ENCODE results near the gene MYBBP1A. TPM values are rescaled to one million over a fixed set of nuclear protein-coding genes. Genes with fewer than 3 reads are reported as not detected.

The MYBBP1A gene
- total RNA-seq, 1 experiment from 2014 or later = 130 TPM

- no TSS peak for BruUV-seq (replicated peaks)
- DNase-seq (ENCODE audit: low read depth, low spot score) (no peak), ATAC-seq (no peak)
- Histone ChIP-seq H3K27me3 (ENCODE audit: insufficient read depth, low read length) (no peaks in the 10 kb centered on the region; the same call in 1 of the 2 replicates), H3K9me2 (ENCODE audit: insufficient read depth) (no peaks in the 10 kb centered on the region), H3K4me2 (ENCODE audit: low read length) (no peak overlapping the region), H3K79me2 (ENCODE audit: insufficient read depth, low read length) (no peaks in the 10 kb centered on the region), H4K20me1 (ENCODE audit: insufficient read depth) (no peaks in the 10 kb centered on the region), H3K27ac (ENCODE audit: low read depth, low read length) (no peak overlapping the region), H3K4me3 (replicated peaks in 1 of 2; ENCODE audit: low read depth in 1 of 2, low read length in 2 of 2) (no peak overlapping the region), H2AFZ (ENCODE audit: low read depth, low read length, poor library complexity, severe bottlenecking) (no peak overlapping the region), H3K36me3 (ENCODE audit: control insufficient read depth in 1 of 2, insufficient read depth in 2 of 2, low read length in 2 of 2) (no peaks in the 10 kb centered on the region), H3K4me1 (ENCODE audit: control insufficient read depth in 1 of 2, insufficient read depth in 2 of 2, low read length in 2 of 2) (no peaks in the 10 kb centered on the region), H3K9ac (ENCODE audit: low read length) (no peak overlapping the region), H3K9me3 (ENCODE audit: control insufficient read depth in 1 of 2, insufficient read depth in 1 of 2, low read depth in 1 of 2, low read length in 2 of 2) (no peaks in the 10 kb centered on the region)
- RAD21 ChIA-PET (ENCODE audit: low non-redundant PET in 1 of 2, low total read pairs in 2 of 2, uncharacterized antibody in 2 of 2, unreplicated experiment in 2 of 2) = no interaction called here
- no peak for TF ChIP-seq SIN3A (IDR thresholded peaks at IDR 0.05; ENCODE audit: low read depth)
- intact Hi-C loops (cut with micrococcal nuclease) = no loop called here
- CTCF ChIA-PET = interaction anchor here (1.5 kb wide), 1 partner anchor 10 kb away, joined by 7 read pairs; no protein-coding TSS in a partner anchor
- POLR2A ChIA-PET = no interaction called here
These were observed 22.3 kb upstream of the MYBBP1A start for GRCh38 chr17:4577386-4577993.

GRCh38 chr17:4576729-4577322 lies 21.6 kb upstream of the MYBBP1A start:
- H3K4me1 ChIP-seq (ENCODE audit: control insufficient read depth in 1 of 2, insufficient read depth in 2 of 2, low read length in 2 of 2) = no peaks in the 10 kb centered on the region
- no peaks in the 10 kb centered on the region for H4K20me1 ChIP-seq (ENCODE audit: insufficient read depth)
- CTCF ChIA-PET = interaction anchor here (1.5 kb wide), 1 partner anchor 10 kb away, joined by 7 read pairs; no protein-coding TSS in a partner anchor
- no peaks in the 10 kb centered on the region for H3K9me2 ChIP-seq (ENCODE audit: insufficient read depth)
- H3K27ac ChIP-seq (ENCODE audit: low read depth, low read length) = no peak overlapping the region
- no peak overlapping the region for H3K9ac ChIP-seq (ENCODE audit: low read length)
- H3K36me3 ChIP-seq (ENCODE audit: control insufficient read depth in 1 of 2, insufficient read depth in 2 of 2, low read length in 2 of 2) = no peaks in the 10 kb centered on the region
- no peaks in the 10 kb centered on the region for H3K27me3 ChIP-seq (ENCODE audit: insufficient read depth, low read length)
- ATAC-seq (no peak), DNase-seq (ENCODE audit: low read depth, low spot score) (no peak)
- POLR2A ChIA-PET = no interaction called here
- TF ChIP-seq CBX3 (IDR thresholded peaks at IDR 0.05; ENCODE audit: low read depth) = no peak
- TF ChIP-seq JUND (IDR thresholded peaks at IDR 0.05) = no peak
- TF ChIP-seq ZNF274 (IDR thresholded peaks at IDR 0.05; ENCODE audit: low read depth, low read length) = no peak
- no peak for TF ChIP-seq RAD21 (IDR thresholded peaks at IDR 0.05; ENCODE audit: low read depth)
- no peak for TF ChIP-seq FOSL1 (IDR thresholded peaks at IDR 0.05; ENCODE audit: low read depth)
- TF ChIP-seq ZFX (IDR thresholded peaks at IDR 0.05) = no peak
- TF ChIP-seq YY1 (IDR thresholded peaks at IDR 0.05; ENCODE audit: extremely low read depth, insufficient replicate concordance, low read depth, low read length) = no peak
- TF ChIP-seq SIN3A (IDR thresholded peaks at IDR 0.05; ENCODE audit: low read depth) = no peak
- no peak overlapping the region for H3K4me3 ChIP-seq (replicated peaks in 1 of 2; ENCODE audit: low read depth in 1 of 2, low read length in 2 of 2)
- H3K4me2 ChIP-seq (ENCODE audit: low read length) = no peak overlapping the region
- H2AFZ ChIP-seq (ENCODE audit: low read depth, low read length, poor library complexity, severe bottlenecking) = no peak overlapping the region
- H3K9me3 ChIP-seq (ENCODE audit: control insufficient read depth in 1 of 2, insufficient read depth in 1 of 2, low read depth in 1 of 2, low read length in 2 of 2) = no peaks in the 10 kb centered on the region
- H3K79me2 ChIP-seq (ENCODE audit: insufficient read depth, low read length) = no peaks in the 10 kb centered on the region
- RAD21 ChIA-PET (ENCODE audit: low non-redundant PET in 1 of 2, low total read pairs in 2 of 2, uncharacterized antibody in 2 of 2, unreplicated experiment in 2 of 2) = no interaction called here
- BruUV-seq (replicated peaks) = no TSS peak
- intact Hi-C loops (cut with micrococcal nuclease) = no loop called here
